HG03378 (cell line): ENCODE measurements around the gene DCTN2.
"Not testable (repeated sequence)": the region's sequence is repeated elsewhere in the genome, so short reads cannot be mapped to it uniquely, and the experiment has no call there.

Source experiments
- ATAC-seq: cut with Tn5 transposase; IDR thresholded peaks from one replicate; pipeline ENCODE4 v1.9.1; 2021; ENCODE audit warnings: mild to moderate bottlenecking, moderate library complexity; ENCODE audit not compliant: unreplicated experiment

DCTN2 gene

DNA sequence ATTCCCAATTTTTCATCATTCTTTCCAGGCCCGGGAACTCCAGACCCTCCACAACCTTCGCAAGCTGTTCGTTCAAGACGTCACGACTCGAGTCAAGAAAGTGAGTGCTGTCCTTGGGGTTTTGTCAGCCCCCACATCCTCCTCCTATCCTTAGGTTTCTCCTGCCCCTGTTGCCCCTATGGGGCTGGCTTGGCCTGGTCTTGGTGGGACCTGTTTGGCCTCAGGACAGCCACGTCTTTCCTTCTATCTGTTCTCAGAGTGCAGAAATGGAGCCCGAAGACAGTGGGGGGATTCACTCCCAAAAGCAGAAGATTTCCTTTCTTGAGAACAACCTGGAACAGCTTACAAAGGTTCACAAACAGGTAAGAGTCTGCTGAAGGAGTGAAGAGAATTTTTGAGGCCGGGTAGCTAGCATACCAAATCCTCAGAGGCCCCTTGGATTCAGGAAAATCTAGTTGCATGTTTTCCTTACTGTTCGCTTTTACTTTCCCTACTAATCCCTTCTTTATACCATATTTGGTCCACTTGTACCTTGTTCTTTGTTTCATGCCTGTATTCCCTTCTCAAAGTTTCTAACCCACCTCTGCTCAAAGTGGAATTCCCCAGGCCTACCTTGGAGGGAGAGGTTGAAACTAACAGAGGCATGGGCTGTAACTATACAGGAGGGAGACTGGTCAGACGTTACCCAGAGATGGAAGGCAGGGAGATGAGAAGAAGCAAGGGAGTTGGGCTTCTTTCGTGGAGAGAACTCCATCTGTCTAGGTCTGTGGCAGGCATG, 31.2 kb upstream of the DCTN2 start:
- no peak for ATAC-seq

DNA sequence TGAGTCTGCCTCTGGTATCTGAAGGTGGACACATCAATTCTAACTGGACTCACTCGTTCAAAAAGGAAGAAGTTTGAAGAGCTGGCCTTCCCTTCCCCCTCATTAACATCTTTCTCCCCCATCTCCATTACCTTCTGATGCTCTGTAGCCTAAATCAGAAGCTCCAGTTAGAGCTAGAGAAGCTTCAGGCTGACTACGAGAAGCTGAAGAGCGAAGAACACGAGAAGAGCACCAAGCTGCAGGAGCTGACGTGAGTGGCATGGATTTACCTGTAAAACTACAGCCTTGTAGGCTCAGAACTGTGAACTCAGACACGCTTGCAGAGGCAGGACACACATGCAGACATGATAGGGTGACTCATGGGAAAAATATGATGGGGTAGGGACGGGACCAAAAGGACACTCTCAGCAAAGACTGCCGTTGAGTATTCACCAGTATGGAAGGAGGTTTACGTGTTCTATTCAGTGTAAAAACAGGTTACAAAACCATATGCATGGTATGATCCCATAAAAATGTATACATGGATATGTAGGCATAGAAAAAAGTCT, 29.7 kb upstream of the DCTN2 start:
- ATAC-seq = no peak

DNA sequence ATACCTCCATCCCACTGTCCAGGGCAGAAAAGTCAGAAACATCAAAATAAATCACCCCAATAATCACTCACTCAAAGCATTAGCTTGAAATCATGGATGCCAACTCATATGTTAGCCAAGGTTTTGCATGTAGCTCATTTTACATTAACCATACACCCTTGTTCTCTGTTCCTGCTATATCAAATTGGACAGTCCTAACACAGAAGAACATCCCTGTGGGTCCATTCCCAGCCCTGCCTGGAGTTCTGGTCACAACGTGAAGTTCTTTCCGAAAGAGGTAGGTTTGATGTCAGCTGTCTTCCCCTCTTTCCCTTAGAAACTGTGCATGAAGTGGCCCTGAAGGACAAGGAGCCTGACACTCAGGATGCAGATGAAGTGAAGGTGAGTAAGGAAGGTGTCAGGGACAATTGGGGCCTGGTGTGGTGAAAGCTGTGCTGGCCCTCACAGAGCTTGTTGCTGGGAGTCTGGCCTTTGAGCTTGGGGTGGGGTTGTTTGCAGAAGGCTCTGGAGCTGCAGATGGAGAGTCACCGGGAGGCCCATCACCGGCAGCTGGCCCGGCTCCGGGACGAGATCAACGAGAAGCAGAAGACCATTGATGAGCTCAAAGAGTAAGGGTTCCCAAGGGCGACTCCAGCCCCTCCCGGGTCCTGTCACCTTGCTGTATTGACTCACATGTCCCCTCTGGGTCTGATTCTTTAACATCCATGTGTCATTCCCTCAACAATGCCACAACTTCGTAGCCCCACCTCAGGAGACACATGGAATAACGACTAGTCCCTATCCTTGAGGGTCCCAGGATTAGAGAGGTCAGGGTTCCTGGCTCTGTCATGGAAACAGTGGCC, 29.0 kb upstream of the DCTN2 start:
- ATAC-seq = no peak

DNA sequence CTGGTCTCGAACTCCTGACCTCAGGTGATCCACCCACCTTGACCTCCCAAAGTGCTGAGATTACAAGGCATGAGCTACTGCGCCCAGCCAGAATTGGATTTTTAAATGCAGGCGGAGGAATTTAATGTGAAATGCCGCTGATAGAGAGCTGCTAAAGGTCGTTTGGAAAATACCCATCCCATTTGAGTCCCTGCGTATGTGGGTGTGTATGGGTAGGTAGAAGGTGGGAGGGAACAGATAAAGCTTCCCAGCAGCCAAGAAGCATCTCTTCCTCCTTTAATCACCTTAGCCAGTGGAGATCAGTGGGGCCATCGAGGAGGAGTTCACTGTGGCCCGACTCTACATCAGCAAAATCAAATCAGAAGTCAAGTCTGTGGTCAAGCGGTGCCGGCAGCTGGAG, 27.8 kb upstream of the DCTN2 start:
- ATAC-seq = no peak

DNA sequence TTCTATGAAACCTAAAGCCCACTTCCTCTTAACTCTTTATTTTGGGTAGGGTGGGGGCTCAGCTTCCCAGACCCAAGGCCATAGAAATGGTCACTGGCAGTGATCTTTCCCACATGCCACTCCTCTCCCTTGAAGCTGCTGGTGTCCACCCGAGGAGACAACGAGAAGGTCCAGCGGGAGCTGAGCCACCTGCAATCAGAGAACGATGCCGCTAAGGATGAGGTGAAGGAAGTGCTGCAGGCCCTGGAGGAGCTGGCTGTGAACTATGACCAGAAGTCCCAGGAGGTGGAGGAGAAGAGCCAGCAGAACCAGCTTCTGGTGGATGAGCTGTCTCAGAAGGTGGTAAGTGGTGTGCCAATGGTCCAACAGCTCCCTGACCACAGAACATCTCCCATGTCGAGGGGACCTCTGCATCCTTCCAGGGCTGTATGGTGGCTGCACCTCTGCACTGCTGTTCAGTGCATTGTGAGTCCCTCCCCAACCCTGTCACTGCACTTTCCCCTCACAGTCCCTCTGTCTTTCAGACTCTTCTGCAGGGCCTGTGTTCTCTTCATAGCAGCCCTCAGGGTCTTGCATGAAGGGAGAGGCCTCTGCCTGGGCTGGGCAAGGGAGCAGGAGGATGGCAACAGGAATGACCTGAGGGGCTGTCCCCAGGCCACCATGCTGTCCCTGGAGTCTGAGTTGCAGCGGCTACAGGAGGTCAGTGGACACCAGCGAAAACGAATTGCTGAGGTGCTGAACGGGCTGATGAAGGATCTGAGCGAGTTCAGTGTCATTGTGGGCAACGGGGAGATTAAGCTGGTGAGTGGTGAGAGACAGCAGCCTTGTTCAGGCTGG, 25.2 kb upstream of the DCTN2 start:
- ATAC-seq = no peak

DNA sequence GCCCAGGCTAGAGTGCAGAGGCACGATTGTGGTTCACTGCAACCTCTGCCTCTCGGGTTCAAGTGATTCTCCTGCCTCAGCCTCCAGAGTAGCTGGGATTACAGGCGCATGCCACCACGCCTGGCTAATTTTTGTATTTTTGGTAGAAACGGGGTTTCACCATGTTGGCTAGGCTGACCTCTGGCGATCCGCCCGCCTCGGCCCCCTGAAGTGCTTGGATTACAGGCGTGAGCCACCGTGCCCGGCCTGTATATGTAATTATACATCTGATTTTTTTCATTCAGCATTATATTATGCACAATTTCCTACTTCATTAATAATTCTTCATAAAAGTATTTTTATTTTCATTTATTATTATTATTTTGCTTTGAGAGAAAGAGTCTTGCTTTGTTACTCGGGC, 23.4 kb upstream of the DCTN2 start:
- ATAC-seq = not testable (repeated sequence)

DNA sequence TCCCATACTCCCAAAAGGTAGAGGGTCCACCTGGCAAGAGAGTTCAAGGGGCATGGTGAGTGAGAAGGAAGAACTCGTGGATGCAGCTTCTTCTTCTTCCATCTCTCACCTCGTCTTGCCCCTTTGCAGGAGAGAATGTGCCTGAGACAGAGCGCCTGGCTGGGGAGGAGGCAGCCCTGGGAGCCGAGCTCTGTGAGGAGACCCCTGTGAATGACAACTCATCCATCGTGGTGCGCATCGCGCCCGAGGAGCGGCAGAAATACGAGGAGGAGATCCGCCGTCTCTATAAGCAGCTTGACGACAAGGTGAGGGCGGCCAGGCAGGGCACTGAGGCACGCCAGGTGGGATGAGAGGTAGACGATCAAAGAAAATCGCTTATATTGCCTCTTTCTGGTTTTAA, 22.9 kb upstream of the DCTN2 start:
- ATAC-seq = no peak

DNA sequence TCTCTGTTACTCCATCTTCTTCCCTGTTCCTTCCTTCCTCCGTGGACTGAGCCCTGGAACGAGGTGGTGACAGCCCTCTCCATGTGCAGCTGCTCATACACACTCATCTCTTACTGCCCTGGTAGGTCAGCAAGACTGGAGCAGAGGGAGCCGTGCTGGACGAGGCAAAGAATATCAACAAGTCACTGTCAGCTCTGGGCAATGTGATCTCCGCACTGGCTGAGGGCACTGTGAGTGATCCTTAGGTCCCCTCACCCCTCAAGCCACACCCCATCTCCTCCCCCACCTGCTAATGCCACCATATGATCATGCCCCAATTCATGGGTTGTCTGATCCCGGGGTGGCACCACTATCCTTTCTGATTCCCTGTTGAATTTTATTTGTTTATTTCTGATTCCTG, 21.8 kb upstream of the DCTN2 start:
- ATAC-seq = no peak

DNA sequence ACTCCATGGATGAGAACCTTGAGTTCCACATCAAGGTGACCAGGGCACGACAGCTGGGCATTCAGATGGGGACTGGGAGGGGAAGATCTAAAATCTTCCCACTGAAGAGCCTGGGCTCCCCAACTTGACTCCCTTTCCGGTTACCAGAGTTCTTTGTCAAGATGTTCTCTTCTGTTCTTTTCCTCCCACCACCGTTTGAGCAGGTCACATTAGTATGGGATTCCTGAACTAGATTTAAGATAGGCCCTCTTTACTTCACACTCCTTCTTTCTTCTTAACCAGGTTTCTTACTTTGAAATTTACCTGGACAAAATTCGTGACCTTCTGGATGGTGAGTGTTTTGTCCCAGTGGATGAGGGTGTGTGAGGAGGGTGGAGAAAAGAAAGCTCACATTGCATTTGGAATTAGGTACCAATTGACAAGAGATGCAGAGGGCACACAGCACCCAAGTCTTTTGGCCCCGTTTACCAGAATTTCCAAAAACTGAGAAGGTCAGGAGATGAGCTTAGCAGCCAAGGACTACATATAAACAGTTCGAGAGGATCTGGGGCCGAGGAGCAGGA, 17.3 kb upstream of the DCTN2 start:
- ATAC-seq = no peak

DNA sequence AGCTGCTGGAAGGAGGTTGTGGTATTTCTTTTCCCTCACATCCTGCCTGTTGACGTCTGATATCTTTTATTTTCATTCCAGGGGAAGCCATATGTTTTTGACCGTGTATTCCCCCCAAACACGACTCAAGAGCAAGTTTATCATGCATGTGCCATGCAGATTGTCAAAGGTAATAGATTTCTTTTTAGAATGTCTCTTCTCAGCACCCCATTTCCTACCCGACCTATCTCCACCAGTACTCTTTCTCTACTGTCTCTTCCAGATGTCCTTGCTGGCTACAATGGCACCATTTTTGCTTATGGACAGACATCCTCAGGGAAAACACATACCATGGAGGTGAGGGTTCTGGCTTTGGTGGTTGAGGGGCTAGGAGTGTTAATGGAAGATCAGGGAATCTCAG, 16.4 kb upstream of the DCTN2 start:
- ATAC-seq = no peak

DNA sequence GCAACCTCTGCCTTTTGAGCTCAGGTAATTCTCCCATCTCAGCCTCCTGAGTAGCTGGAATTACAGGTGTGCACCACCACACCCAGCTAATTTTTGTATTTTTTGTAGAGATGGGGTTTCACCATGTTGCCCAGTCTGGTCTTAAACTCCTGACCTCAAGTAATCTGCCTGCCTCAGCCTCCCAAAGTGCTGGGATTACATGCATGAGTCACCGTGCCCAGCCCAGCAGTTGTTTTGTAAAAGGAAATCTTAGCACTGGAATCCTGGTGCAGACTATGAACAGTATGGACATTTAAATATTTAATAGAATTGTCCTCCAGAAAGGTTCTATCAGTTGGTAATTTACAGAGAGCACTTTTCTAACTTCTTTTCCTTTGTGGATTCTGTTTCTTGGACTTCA, 14.1 kb upstream of the DCTN2 start:
- not testable (repeated sequence) for ATAC-seq

DNA sequence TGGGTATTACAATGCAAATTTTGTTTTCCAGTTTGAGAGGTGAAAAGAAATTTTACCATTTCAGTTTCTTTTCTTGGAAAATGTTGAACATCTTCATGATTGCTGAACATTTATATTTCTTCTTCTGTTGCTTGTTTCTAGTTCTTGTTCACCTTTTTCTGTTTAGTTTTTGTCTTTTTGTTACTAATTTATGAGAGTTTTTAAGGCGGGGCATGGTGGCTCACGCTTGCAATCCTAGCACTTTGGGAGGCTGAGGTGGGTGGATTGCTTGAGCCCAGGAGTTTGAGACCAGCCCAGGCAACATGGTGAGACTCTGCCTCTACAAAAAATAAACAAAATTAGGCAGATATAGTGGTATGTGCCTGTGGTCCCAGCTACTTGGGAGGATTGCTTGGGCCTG, 13.5 kb upstream of the DCTN2 start:
- ATAC-seq = no peak

DNA sequence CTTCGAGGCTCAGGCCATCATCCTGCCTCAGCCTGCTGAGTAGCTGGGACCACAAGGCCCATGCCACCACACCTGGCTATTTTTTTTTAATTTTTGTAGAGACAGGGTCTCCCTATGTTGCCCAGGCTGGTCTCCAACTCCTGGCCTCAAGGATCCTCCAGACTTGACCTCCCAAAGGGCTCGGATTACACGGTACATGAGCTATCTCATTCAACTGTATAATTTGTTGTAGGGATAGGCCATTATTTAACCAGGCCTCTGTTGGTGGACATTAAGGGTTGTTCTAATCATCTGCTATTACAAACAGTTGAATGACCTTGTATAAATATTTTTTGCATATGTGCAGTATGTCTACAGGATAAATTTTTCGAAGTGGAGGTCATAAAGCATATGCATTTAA, 11.9 kb upstream of the DCTN2 start:
- ATAC-seq = no peak

DNA sequence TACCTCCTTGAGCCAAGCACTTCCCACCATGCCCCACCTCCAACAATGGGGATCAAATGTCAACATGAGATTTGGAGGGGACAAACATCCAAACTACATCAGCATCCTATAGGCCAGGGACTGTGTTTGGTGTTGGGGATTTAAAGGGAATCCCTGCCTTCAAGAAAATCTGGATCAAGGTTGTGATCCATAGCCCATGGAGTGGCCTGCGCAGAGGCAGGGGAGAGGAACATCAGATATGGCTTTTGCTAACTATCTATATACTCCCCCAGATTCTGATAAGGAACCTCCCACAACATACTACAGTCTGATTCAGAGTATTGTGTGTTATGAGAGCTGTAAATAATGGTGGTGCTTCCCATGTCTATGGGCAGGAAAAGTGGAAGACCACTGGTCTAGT, 7.9 kb upstream of the DCTN2 start:
- no peak for ATAC-seq

DNA sequence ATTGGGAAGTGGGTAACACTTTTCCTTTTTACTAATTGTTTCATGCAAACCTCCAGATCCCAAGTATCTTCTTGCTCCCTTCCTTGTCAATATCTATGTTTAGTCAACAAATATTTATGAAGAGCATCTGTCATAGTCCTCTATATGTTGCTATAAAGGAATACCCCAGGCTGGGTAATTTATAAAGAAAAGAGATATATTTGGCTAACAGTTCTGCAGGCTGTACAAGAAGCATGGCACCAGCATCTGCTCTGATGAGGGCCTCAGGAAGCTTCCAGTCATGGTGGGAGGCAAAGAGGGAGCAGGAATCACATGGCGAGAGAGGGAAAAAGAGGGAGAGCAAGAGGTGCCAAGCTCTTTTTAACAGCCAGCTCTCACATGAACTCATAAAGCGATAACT, 7.5 kb upstream of the DCTN2 start:
- ATAC-seq = no peak

DNA sequence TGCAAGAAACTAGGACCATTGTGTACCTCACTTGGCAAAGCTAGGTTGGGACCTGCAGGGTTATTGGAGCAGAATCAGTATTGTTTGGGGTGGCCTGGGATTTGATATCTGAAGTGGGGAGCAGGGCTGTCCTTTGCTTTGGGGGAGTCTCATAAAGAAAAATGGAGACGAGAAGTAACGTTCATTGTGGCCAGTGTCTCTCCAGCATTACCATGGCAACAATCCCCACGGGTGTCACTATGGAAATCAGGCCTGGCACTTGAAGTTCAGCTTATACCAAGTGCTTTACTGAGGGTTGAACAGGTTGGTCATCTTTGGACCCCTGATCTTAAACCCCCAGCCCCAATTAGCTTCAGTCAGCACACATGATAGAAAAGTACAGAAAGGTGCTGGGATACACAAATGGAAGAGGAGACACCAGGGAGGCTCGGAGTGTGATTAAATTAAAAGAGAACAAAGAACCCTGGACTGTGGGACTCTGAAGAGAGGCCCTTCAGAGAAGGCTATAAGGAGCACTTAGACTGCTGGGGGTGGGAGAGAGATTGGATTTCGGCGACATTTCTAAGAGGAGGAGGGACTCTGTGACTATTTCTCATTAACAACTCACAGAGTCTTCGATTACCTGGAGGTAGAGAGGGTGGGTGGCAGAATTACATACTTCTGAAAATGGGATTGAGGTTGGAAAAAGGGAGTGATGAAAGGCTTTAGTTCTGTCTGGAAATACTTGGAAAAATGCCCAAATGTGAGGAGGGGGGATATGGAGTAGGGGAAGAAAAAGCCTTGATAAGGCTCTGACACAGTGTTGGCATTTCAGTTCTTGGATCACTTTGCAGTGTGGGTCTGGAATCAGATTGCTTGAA, 6.6 kb upstream of the DCTN2 start:
- ATAC-seq = no peak

DNA sequence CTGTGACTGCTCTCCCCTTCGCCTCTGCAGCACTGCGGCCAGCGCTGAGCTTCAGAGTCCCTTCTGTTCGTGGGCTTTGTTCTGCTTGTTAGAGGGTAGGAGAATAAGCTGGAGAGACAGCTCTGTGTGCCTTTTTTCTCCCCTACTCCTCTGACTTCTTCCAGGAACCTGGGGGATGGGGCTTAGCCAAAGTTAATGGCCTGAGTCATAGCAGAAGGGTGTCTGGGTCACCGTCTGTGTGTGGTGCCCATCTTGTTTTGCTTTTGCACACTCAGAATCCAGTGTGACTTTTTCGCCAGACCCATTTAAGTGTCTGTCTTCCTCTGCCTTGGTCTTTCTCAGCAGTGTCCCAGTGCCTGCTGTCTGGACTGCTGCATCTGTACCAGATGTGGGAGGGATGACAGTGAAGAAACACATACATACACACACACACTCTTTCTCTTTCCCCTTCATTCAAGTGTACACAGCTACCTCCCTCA, 5.9 kb upstream of the DCTN2 start:
- ATAC-seq = no peak

DNA sequence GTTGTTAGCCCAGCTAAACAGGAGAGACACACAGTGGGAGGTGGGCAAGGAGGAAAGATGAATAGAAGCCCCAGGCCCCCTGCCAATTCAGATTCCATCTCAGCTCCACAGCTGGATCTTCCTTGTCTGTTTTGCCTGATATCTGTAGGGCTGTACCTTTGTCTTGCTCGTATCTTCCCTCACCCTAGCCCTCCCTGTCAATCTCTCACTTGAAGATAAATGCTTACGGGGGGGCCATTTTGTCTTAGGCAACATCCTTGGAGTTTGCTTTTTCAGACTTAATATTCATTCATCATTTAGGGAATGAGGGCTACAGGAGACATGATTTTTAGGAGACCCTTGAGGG, 5.3 kb upstream of the DCTN2 start:
- no peak for ATAC-seq

DNA sequence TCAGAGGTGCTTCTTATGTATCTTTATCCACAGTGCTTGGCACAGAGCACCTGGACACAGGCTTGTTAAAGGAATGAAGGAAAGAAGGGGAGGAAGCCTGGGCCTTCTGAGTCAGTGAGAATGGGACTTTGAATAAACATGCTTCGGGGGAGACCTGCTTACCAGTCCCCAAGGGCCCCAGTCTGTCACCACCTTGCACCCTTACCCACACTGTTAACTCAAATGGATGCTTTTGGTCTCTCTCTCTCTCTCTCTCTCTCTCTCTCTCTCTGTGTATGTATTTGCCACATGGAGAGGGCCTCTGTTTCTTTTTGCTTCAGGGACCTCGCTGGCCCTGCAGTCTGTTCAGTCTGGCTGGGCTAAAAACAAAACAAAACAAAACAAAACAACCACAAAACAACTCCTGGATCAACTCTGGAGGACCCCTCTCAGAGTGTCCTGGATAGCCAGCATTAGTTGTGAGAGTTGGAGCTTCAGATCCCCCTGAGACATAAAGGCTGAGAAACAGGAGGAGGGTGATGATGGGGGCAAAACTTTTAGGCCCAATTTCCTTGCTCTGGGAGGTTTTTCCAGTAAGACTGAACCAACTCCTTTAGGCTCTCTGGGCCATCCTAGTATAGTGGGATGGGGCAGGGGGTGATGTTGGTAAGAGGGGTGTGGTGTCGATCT, 4.8 kb upstream of the DCTN2 start:
- no peak for ATAC-seq
